ENCODE measurements around the gene LAG3. TPM values are rescaled to one million over a fixed set of nuclear protein-coding genes. Genes with fewer than 3 reads are reported as not detected.

LAG3 gene
- total RNA-seq, 1 experiment from 2014 or later, result 2.2 TPM

- H4K91ac ChIP-seq (ENCODE audit: insufficient read length, low read depth, low read length), result no peak overlapping the region
- no peak overlapping the region for H2BK120ac ChIP-seq (ENCODE audit: low read depth, low read length, poor library complexity, severe bottlenecking)
- H3K9me3 ChIP-seq (ENCODE audit: control insufficient read depth, low read depth, low read length), result no peaks in the 10 kb centered on the region
- H2AK5ac ChIP-seq (ENCODE audit: insufficient read length, low read length), result no peak overlapping the region
- TF ChIP-seq CTCF (conservative IDR thresholded peaks at IDR 0.05), result no peak
- peaks cover 14 to 18% (median 16%) of the 10 kb centered on the region in 3 experiments for H3K36me3 Mint-ChIP-seq (ENCODE audit: insufficient read depth in 1 of 3, low read depth in 3 of 3)
- H3K9ac ChIP-seq (ENCODE audit: extremely low read depth, insufficient read length, low read length), result no peak overlapping the region
- H3K23ac ChIP-seq (ENCODE audit: insufficient read length, low read depth, low read length), result no peak overlapping the region
- H3K9me3 Mint-ChIP-seq, result no peaks in the 10 kb centered on the region
- no peaks in the 10 kb centered on the region for H3K79me1 ChIP-seq (ENCODE audit: insufficient read depth, low read depth, low read length, poor library complexity, severe bottlenecking)
- H3K56ac ChIP-seq (ENCODE audit: insufficient read length, low read depth, low read length), result no peak overlapping the region
- H3K27me3 ChIP-seq (ENCODE audit: insufficient read depth, low read length), result no peaks in the 10 kb centered on the region
- H3K27me3 Mint-ChIP-seq (ENCODE audit: low read depth), result no peaks in the 10 kb centered on the region
- no peak overlapping the region; a peak in 1 of 7 replicates for H3K27ac Mint-ChIP-seq
- H3K18ac ChIP-seq (ENCODE audit: insufficient read length, low read depth, low read length), result no peak overlapping the region
- no peak for DNase-seq
- H2AFZ ChIP-seq (ENCODE audit: low read length), result no peak overlapping the region
- no peak overlapping the region for H4K5ac ChIP-seq (ENCODE audit: insufficient read length, low read depth, low read length)
- no peak overlapping the region for H2BK5ac ChIP-seq (ENCODE audit: insufficient read length, low read length)
- no peaks in the 10 kb centered on the region for H4K20me1 ChIP-seq (ENCODE audit: control insufficient read depth, insufficient read depth, insufficient read length)
- H3K27ac ChIP-seq (ENCODE audit: insufficient read length, low read depth, low read length), result no peak overlapping the region
- H4K8ac ChIP-seq (replicated peaks; ENCODE audit: insufficient read length, low read depth, low read length), result no peak overlapping the region
- H3K4me2 ChIP-seq (ENCODE audit: insufficient read depth, insufficient read length, low read length), result no peak overlapping the region
- H3K4me1 ChIP-seq (ENCODE audit: insufficient read depth, low read length), result no peaks in the 10 kb centered on the region
- no peak overlapping the region; a peak in 1 of 5 replicates for H3K4me3 Mint-ChIP-seq
- peaks cover 4 to 7% of the 10 kb centered on the region in 2 experiments; a peak in 3 of 4 replicates for H3K4me1 Mint-ChIP-seq
- no CpG with 5 or more reads among the region's 10 CpGs for WGBS (ENCODE audit: extremely low coverage, insufficient read length, low lambda C conversion rate)
- H3K4ac ChIP-seq (ENCODE audit: low read depth, low read length), result no peak overlapping the region
- no peak overlapping the region for H3T11ph ChIP-seq (ENCODE audit: low read length)
- H2BK12ac ChIP-seq (ENCODE audit: insufficient read length, low read depth, low read length), result no peak overlapping the region
- H3K14ac ChIP-seq (ENCODE audit: insufficient read depth, low read length), result no peak overlapping the region
- H3K79me2 ChIP-seq (ENCODE audit: insufficient read depth, low read length), result no peaks in the 10 kb centered on the region
- no peaks in the 10 kb centered on the region for H3K23me2 ChIP-seq (ENCODE audit: insufficient read length, low read depth, low read length, poor library complexity, severe bottlenecking)
- H2BK15ac ChIP-seq (ENCODE audit: low read depth, low read length), result no peak overlapping the region
- H2BK20ac ChIP-seq (ENCODE audit: low read depth, low read length, poor library complexity, severe bottlenecking), result no peak overlapping the region
Measured at GRCh38 chr12:6734506-6735387, 37.6 kb upstream of the LAG3 start.
